Natural killer cell (primary cell): ENCODE measurements around the gene DSTYK. TPM values are rescaled to one million over a fixed set of nuclear protein-coding genes. Genes with fewer than 3 reads are reported as not detected.

Source experiments
- ATAC-seq, 3 donors: fragments of 150-1000 bp in 2 of 3; fragments of 200-7000 bp in 1 of 3; cut with Tn5 transposase; 1 replicate in 1 of 3; 2 replicates in 2 of 3; pipeline ENCODE4 v1.10.0; 2021; ENCODE audit warnings: mild to moderate bottlenecking in 2 of 3, moderate library complexity in 2 of 3
- DNase-seq, 2 donors: peaks; one replicate each; pipeline versions ENCODE4 v3.0.0 to v3.0.0-alpha.2; 2013 to 2021; ENCODE audit warnings: mixed read lengths in 1 of 2
- H3K27ac ChIP-seq: one replicate; pipeline ENCODE4 v1.5.1; 2013; ENCODE audit warnings: mild to moderate bottlenecking, low read length
- H3K27me3 ChIP-seq: one replicate; pipeline ENCODE4 v1.6.1; 2013; ENCODE audit warnings: low read length; ENCODE audit not compliant: control insufficient read depth, insufficient read depth
- H3K36me3 ChIP-seq: one replicate; pipeline ENCODE4 v1.6.1; 2013; ENCODE audit warnings: low read length; ENCODE audit not compliant: control insufficient read depth, insufficient read depth
- H3K4me1 ChIP-seq: one replicate; pipeline ENCODE4 v1.6.1; 2013; ENCODE audit warnings: low read length; ENCODE audit not compliant: control insufficient read depth, insufficient read depth
- H3K4me3 ChIP-seq: one replicate; pipeline ENCODE4 v1.5.1; 2013; ENCODE audit warnings: low read length
- H3K9me3 ChIP-seq: one replicate; pipeline ENCODE4 v1.6.1; 2013; ENCODE audit warnings: low read length; ENCODE audit not compliant: control insufficient read depth, insufficient read depth
- H3K27ac Mint-ChIP-seq, 2 donors: one replicate each; pipeline ENCODE4 v1.8.0; 2022; ENCODE audit warnings: mild to moderate bottlenecking in 2 of 2, mixed read lengths in 2 of 2, moderate library complexity in 1 of 2
- H3K27me3 Mint-ChIP-seq, 2 donors: one replicate each; pipeline ENCODE4 v1.8.0; 2022; ENCODE audit warnings: low read depth in 2 of 2, mixed read lengths in 2 of 2
- H3K36me3 Mint-ChIP-seq: one replicate; pipeline ENCODE4 v1.8.0; 2022; ENCODE audit warnings: mixed read lengths
- H3K4me1 Mint-ChIP-seq, 2 donors: one replicate each; pipeline ENCODE4 v1.8.0; 2022; ENCODE audit warnings: mixed read lengths in 2 of 2
- H3K4me3 Mint-ChIP-seq: one replicate; pipeline ENCODE4 v1.8.0; 2022; ENCODE audit warnings: mild to moderate bottlenecking, moderate library complexity, mixed read lengths
- H3K9me3 Mint-ChIP-seq, 2 donors: one replicate each; pipeline ENCODE4 v1.8.0; 2022; ENCODE audit warnings: mixed read lengths in 2 of 2
- CTCF ChIP-seq: fragments of 200-600 bp; IDR thresholded peaks from one replicate; pipeline ENCODE4 v1.8.0; 2022; ENCODE audit warnings: antibody characterized with exemption
- WGBS: methylation state at CpG from one replicate; pipeline ENCODE4 v1.1.7; 2013; ENCODE audit warnings: missing lambda C conversion rate; ENCODE audit not compliant: insufficient coverage; 5-methylcytosine and 5-hydroxymethylcytosine counted together
- intact Hi-C: fragments of 100-400 bp; cut with micrococcal nuclease; formaldehyde crosslinking; loops from one replicate; pipeline ENCODE4 v1.14.2; 2022
- total RNA-seq, 4 donors: library from RNA; stranded (reverse); fragments of 120-200 nt in 1 of 4; gene quantifications; one replicate each; pipeline versions ENCODE4 v1.2.3 to v1.2.4, GENCODE V29; 2013 to 2022

Gene DSTYK
- total RNA-seq, 3 donors from 2014 or later (not counting 1 experiment from before 2014, with no cell fraction given): 9.9 to 17.5 (median 14.9) TPM

GRCh38 chr1:205230982-205231381 is 19.5 kb upstream of the DSTYK start:
- DNase-seq (no peak), ATAC-seq (no peak)
- no peak overlapping the region for H3K4me3 Mint-ChIP-seq
- peaks cover 31 to 36% of the 10 kb centered on the region in 2 donors for H3K4me1 Mint-ChIP-seq
- peaks cover 28% of the 10 kb centered on the region for H3K4me1 ChIP-seq
- no peak for TF ChIP-seq CTCF
- no peaks in the 10 kb centered on the region for H3K9me3 Mint-ChIP-seq
- no peak overlapping the region for H3K27ac ChIP-seq
- H3K36me3 ChIP-seq: no peaks in the 10 kb centered on the region
- peaks cover 6% of the 10 kb centered on the region for H3K27me3 ChIP-seq
- no peak overlapping the region for H3K4me3 ChIP-seq
- peaks cover 21 to 35% of the 10 kb centered on the region in 2 donors for H3K27me3 Mint-ChIP-seq
- H3K36me3 Mint-ChIP-seq: no peaks in the 10 kb centered on the region
- H3K27ac Mint-ChIP-seq: no peak overlapping the region
- no peaks in the 10 kb centered on the region for H3K9me3 ChIP-seq
- intact Hi-C loops: no loop called here
- WGBS: 75% methylated on average over 4 of the region's 5 CpGs

GRCh38 chr1:205229916-205230700 is 18.6 kb upstream of the DSTYK start:
- peak overlapping the region; percentile 6 for H3K4me3 ChIP-seq
- ATAC-seq (no peak), DNase-seq (peak in 1 of 2 donors; percentile 22)
- H3K36me3 Mint-ChIP-seq: no peaks in the 10 kb centered on the region
- peaks cover 28% of the 10 kb centered on the region for H3K4me1 ChIP-seq
- TF ChIP-seq CTCF: no peak
- no peak overlapping the region for H3K27ac ChIP-seq
- peaks cover 21 to 35% of the 10 kb centered on the region in 2 donors for H3K27me3 Mint-ChIP-seq
- peaks cover 31 to 36% of the 10 kb centered on the region in 2 donors for H3K4me1 Mint-ChIP-seq
- H3K27me3 ChIP-seq: peaks cover 9% of the 10 kb centered on the region
- intact Hi-C loops: loop anchor here (2.0 kb wide), 1 partner anchor 27 kb away; no protein-coding TSS in a partner anchor
- H3K9me3 Mint-ChIP-seq: no peaks in the 10 kb centered on the region
- peak overlapping the region; percentile 91 for H3K4me3 Mint-ChIP-seq
- H3K27ac Mint-ChIP-seq: no peak overlapping the region
- no peaks in the 10 kb centered on the region for H3K9me3 ChIP-seq
- 33% methylated on average over 10 of the region's 10 CpGs for WGBS
- H3K36me3 ChIP-seq: no peaks in the 10 kb centered on the region

- H3K27me3 Mint-ChIP-seq: peaks cover 23 to 36% of the 10 kb centered on the region in 2 donors
- intact Hi-C loops: loop anchor here (2.0 kb wide), 1 partner anchor 27 kb away; no protein-coding TSS in a partner anchor
- no peaks in the 10 kb centered on the region for H3K9me3 ChIP-seq
- peak overlapping the region; percentile 91 for H3K4me3 Mint-ChIP-seq
- peaks cover 28% of the 10 kb centered on the region for H3K4me1 ChIP-seq
- peak overlapping the region; percentile 46 for H3K4me3 ChIP-seq
- 3% methylated on average over 8 of the region's 15 CpGs for WGBS
- peak; percentile 14 for TF ChIP-seq CTCF
- DNase-seq (peak in 1 of 2 donors; percentile 86), ATAC-seq (peak; percentile 54 to 75 (median 71))
- peaks cover 9% of the 10 kb centered on the region for H3K27me3 ChIP-seq
- H3K4me1 Mint-ChIP-seq: peaks cover 31 to 36% of the 10 kb centered on the region in 2 donors
- H3K27ac ChIP-seq: no peak overlapping the region
- no peaks in the 10 kb centered on the region for H3K36me3 ChIP-seq
- peak overlapping the region in 1 of 2 donors; percentile 14 for H3K27ac Mint-ChIP-seq
- H3K9me3 Mint-ChIP-seq: no peaks in the 10 kb centered on the region
- H3K36me3 Mint-ChIP-seq: no peaks in the 10 kb centered on the region
Measured at GRCh38 chr1:205229399-205229871, 17.9 kb upstream of the DSTYK start.
